Measurements from ENCODE around the gene MRPL46. TPM values are rescaled to one million over a fixed set of nuclear protein-coding genes. Genes with fewer than 3 reads are reported as not detected.

MRPL46 gene
- 18.7 and 24.1 TPM in 2 replicates for total RNA-seq

DNA sequence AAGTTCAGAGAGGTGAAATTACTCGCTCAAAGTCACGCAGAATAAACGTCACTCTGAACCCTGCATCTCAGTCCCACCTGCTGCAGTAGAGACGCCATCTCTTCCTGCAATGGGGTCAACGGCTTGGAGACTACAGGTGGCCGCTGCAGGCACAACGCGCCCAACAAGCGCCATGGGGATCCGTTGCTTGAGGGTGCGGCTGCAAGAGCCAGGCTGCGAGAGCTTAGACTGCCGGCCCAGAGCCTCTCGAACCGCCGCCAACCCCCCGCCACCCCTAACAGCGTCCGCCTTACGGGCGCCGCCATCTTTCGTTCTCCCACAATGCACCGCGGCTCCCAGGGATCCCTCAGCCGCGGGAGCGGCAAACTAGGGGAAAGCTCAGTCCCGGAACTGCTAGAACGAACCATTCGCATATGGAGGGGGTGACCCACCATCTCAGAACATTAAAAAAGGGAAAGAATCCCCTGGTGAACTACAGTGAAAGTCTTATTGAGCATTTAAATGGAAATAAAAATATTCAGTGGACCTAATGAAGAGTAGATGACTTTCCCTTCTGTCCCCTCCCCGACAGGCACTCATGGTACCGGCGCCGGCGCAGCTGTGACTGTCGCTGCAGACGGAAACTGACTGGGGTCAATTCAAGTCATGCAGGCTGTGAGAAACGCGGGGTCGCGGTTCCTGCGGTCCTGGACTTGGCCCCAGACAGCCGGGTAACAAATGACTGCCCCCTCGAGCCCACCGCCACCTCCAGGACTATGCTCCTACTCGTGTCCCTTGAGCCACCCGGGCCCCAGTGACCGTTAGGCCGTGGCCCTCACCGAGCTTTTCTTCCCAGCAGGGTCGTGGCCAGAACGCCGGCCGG is at the start of gene MRPL46, which contains the start of gene MRPS11:
TSS of gene MRPL46 (minus strand) at position 316 of the 862 bp plus-strand sequence. CDS start at position 305, 11 bp downstream.
TSS of gene MRPS11 (plus strand) at position 636 of the 862 bp plus-strand sequence. CDS start at position 646, 10 bp downstream.

Other genes with a start within 250 kb of the MRPL46 start
- gene NTRK3, start 210.6 kb downstream of the MRPL46 start, total RNA-seq: 0.13 TPM in 1 of 2 replicates, not detected in the other
- gene MRPS11, start 320 bp upstream of the MRPL46 start, total RNA-seq: 31.6 and 41.1 TPM in 2 replicates
- 5.1 and 5.5 TPM in 2 replicates for gene DET1, start 79.3 kb upstream of the MRPL46 start, total RNA-seq
- 31.7 and 44.0 TPM in 2 replicates for gene AEN, start 154.0 kb upstream of the MRPL46 start, total RNA-seq
- gene ISG20, start 171.6 kb upstream of the MRPL46 start, total RNA-seq: 2.6 and 5.7 TPM in 2 replicates

Measured in mesangial cell (primary cell).